Measurements from ENCODE around the gene SLK.

GRCh38 chr10:104066945-104067344 lies 100.0 kb downstream of the SLK start:
- TF ChIP-seq POLR2A (IDR thresholded peaks at IDR 0.05; ENCODE audit: low read depth, low read length), result no peak
- TF ChIP-seq EZH2 (IDR thresholded peaks at IDR 0.05; ENCODE audit: borderline replicate concordance, low read depth, low read length, severe bottlenecking), result no peak
- no peak for TF ChIP-seq POLR2AphosphoS5 (IDR thresholded peaks at IDR 0.05; ENCODE audit: insufficient read depth, low read depth, low read length)
- TF ChIP-seq CTCF (IDR thresholded peaks at IDR 0.05; ENCODE audit: extremely low read depth in 1 of 2, insufficient read depth in 1 of 2, low read depth in 1 of 2, low read length in 2 of 2), result no peak
- no peak for TF ChIP-seq MAX (IDR thresholded peaks at IDR 0.05; ENCODE audit: insufficient read depth, insufficient read length)
- TF ChIP-seq GATA2 (IDR thresholded peaks at IDR 0.05; ENCODE audit: insufficient read depth, insufficient read length, low read depth, low read length), result no peak
- TF ChIP-seq JUN (IDR thresholded peaks at IDR 0.05; ENCODE audit: borderline replicate concordance, insufficient read depth, insufficient read length, low read depth), result no peak
- TF ChIP-seq MYC (IDR thresholded peaks at IDR 0.05; ENCODE audit: low read depth, low read length), result no peak

All from endothelial cell of umbilical vein (primary cell).